Skeletal muscle tissue (tissue), 4 donors: ENCODE data around the gene MST1R. TPM values are rescaled to one million over a fixed set of nuclear protein-coding genes. Genes with fewer than 3 reads are reported as not detected.

Source experiments
- H3K27ac ChIP-seq: one replicate; pipeline ENCODE4 v1.7.0; 2013; ENCODE audit warnings: mild to moderate bottlenecking, low read depth, low read length, inconsistent platforms
- H3K27me3 ChIP-seq, 3 donors: one replicate each; pipeline ENCODE4 v1.7.0; 2013; ENCODE audit warnings: low read length in 3 of 3; ENCODE audit not compliant: control insufficient read depth in 3 of 3, insufficient read depth in 3 of 3
- H3K36me3 ChIP-seq, 3 donors: one replicate each; pipeline ENCODE4 v1.7.0; 2013; ENCODE audit warnings: low read length in 3 of 3; ENCODE audit not compliant: control insufficient read depth in 3 of 3, insufficient read depth in 3 of 3
- H3K4me1 ChIP-seq, 3 donors: one replicate each; pipeline ENCODE4 v1.7.0; 2013; ENCODE audit warnings: low read length in 3 of 3, mild to moderate bottlenecking in 3 of 3; ENCODE audit not compliant: control insufficient read depth in 3 of 3, insufficient read depth in 3 of 3
- H3K4me3 ChIP-seq, 3 donors: one replicate each; pipeline ENCODE4 v1.7.0; 2013; ENCODE audit warnings: low read length in 3 of 3
- H3K9ac ChIP-seq, 3 donors: one replicate each; pipeline ENCODE4 v1.7.0; 2013; ENCODE audit warnings: low read length in 3 of 3, mild to moderate bottlenecking in 3 of 3, moderate library complexity in 2 of 3, low read depth in 1 of 3
- H3K9me3 ChIP-seq, 3 donors: one replicate each; pipeline ENCODE4 v1.7.0; 2013; ENCODE audit warnings: low read length in 3 of 3; ENCODE audit not compliant: control insufficient read depth in 3 of 3
- total RNA-seq: library from RNA; depleted of rRNA; stranded (reverse); fragments of >200 nt; gene quantifications from one replicate; pipeline ENCODE4 v1.2.3, GENCODE V29; 2014
- donor health status: Osteomylitis.

MST1R gene
- total RNA-seq, 1 donor from 2014 or later = 2.6 TPM

DNA sequence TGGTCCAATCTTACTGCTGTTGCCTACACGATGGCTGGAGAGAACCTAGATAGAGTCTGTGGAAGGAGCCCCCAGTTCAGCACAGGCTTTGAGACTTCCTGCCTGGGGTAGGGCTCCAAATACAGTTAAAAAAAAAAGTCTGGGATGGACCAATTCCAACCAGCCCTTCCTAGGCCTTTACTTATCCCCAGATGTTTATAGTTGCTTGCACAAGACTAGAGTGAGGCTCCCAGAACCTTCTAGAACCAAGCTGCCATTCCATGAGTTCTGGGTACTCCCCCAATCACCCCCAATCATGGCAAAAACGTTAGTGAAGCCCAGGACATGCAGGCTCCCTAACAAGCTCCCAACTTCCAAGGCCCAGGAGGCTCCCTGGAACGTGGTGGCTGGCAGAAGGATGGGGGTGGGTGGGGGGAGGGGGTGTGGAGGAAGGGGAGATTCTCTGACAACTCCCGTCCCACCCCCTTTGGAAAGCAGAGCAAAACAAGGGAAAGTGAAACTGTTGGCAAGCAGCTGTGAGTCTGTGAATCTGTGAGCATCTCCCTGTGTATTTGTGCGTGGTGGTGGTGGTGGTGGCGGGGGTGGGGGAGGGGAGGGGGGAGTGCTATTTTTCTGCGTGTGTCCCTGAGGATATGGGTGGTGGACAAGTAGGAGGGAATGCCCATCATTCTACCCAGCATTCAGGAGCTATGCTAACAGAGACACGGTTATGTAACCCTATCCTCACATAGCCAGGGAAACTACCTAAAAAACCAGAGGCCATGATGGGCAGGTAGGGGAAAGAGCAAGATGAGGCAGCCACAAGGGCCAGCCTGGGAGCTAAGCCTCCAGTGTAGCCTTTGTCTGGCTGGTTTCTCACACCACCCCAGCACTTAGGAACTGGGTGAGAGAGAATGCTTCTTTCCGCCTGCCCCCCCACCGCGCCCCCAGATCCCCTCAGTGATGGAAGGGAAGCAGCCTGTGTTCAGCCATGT is 2.0 kb downstream of the MST1R start:
- Histone ChIP-seq H3K9me3 (no peaks in the 10 kb centered on the region), H3K27me3 (no peaks in the 10 kb centered on the region), H3K36me3 (no peaks in the 10 kb centered on the region), H3K4me3 (no peak overlapping the region), H3K4me1 (peaks cover 19 to 32% (median 22%) of the 10 kb centered on the region in 3 donors), H3K27ac (peak overlapping the region; percentile 58), H3K9ac (no peak overlapping the region)

DNA sequence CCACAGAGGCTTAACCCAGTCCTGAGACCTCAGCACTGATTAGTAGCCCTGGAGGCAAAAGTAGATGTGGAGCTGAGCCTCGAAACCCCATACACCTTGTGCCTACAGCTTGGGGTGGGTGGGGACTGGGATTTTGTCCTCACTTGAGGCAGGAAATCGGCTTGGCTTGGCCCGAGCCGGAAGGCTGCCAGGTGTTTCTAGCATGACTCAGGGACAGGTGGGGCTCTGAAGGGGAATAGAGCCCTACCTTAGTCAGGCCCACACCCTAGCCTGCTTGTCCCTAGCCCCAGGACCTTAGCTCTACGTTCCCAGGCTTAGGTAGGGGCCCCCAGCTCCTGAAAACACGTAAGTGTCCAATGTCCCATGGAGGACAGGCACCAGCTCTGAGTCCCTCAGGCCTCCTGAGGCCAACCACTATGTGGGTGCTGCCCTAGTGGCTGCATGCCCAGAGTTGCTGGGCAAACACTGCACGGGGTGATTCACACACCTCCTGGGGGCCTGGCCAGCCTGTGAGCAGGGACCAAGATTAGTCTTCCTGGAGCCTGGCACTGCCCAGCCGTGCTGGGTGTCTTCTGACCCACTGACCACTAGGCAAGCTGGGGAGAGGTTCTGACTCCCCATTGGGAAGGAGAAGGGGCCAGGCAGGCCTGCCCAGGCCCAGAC is 3.1 kb downstream of the MST1R start:
- Histone ChIP-seq H3K27me3 (no peaks in the 10 kb centered on the region), H3K9ac (peak overlapping the region in 1 of 3 donors; percentile 16), H3K36me3 (no peaks in the 10 kb centered on the region), H3K4me1 (peaks cover 13 to 22% (median 14%) of the 10 kb centered on the region in 3 donors), H3K27ac (peak overlapping the region; percentile 58), H3K9me3 (no peaks in the 10 kb centered on the region), H3K4me3 (no peak overlapping the region)

DNA sequence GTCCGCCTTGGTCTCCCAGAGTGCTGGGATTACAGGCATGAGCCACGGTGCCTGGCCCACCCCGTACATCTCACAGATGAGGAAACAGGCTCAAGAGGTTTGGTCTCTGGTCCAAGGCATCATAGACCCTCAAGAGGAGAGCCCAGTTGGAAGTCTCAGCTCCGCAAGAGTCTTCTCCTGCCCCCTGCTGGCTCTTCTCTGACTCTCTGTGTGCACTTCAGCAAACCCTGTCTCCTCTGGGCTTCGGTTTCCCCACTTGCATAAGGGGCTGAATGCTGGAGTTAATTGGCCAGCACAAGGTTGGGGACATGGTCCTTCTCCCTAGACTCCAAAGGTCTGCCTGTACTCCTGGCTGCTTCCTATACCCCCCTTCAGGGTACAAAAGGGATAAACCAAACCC is 3.9 kb downstream of the MST1R start:
- H3K27ac ChIP-seq = no peak overlapping the region
- no peak overlapping the region for H3K9ac ChIP-seq
- H3K9me3 ChIP-seq = no peaks in the 10 kb centered on the region
- peaks cover 13 to 19% (median 13%) of the 10 kb centered on the region in 3 donors for H3K4me1 ChIP-seq
- H3K27me3 ChIP-seq = no peaks in the 10 kb centered on the region
- peaks cover 0 to 2% (median 0%) of the 10 kb centered on the region in 3 donors for H3K36me3 ChIP-seq
- H3K4me3 ChIP-seq = no peak overlapping the region

GRCh38 chr3:49898991-49899390 is 4.7 kb downstream of the MST1R start:
- Histone ChIP-seq H3K9ac (no peak overlapping the region), H3K27me3 (no peaks in the 10 kb centered on the region), H3K9me3 (no peaks in the 10 kb centered on the region), H3K27ac (no peak overlapping the region), H3K4me1 (peaks cover 12 to 17% (median 13%) of the 10 kb centered on the region in 3 donors), H3K4me3 (no peak overlapping the region), H3K36me3 (peaks cover 0 to 2% (median 0%) of the 10 kb centered on the region in 3 donors)

DNA sequence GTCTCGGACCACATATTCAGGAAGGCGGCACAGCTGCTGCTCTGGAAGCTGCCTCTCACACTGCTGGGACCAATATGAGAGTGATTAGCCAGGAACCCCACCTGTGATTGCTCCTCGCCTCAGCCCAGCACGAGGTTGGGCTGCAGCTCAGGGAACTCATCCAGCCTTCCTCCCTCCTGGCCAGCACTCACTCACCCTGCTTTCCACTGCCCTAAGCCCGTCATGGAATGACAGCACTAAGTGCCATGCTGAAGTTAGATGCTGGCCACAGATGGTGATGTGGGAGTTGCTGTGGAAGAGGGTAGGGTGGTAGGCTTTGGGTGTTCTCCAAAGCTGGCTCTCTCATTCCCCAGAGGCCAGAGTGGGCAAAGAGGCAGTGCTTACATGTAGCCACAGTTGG is 7.3 kb downstream of the MST1R start:
- H3K27me3 ChIP-seq = no peaks in the 10 kb centered on the region
- H3K9me3 ChIP-seq = no peaks in the 10 kb centered on the region
- no peak overlapping the region for H3K27ac ChIP-seq
- no peak overlapping the region for H3K4me3 ChIP-seq
- H3K36me3 ChIP-seq = peaks cover 0 to 2% (median 0%) of the 10 kb centered on the region in 3 donors
- no peak overlapping the region for H3K9ac ChIP-seq
- H3K4me1 ChIP-seq = peaks cover 8 to 9% (median 8%) of the 10 kb centered on the region in 3 donors

DNA sequence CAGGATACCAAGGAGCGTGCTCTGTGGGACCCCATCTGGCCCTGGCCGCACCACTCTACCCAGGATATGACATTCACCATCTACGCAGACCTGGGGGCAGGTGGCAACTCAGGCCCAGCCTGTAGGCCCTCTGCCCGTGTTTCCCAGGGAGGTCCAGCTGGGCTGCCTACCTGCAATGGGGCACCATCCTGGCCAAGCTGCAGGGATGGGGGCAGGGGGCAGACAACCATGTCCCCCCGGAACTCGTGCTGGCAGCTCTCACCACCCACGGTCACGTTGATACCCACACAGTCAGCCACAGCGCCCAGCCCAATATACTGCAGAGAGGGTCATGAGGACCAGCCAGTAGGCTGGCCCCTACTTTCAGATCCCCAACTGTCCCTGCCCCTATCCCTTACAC is 7.9 kb downstream of the MST1R start:
- Histone ChIP-seq H3K9ac (no peak overlapping the region), H3K4me1 (peaks cover 3% of the 10 kb centered on the region in 3 donors), H3K4me3 (no peak overlapping the region), H3K36me3 (peaks cover 0 to 2% (median 0%) of the 10 kb centered on the region in 3 donors), H3K27ac (no peak overlapping the region), H3K9me3 (no peaks in the 10 kb centered on the region), H3K27me3 (no peaks in the 10 kb centered on the region)

DNA sequence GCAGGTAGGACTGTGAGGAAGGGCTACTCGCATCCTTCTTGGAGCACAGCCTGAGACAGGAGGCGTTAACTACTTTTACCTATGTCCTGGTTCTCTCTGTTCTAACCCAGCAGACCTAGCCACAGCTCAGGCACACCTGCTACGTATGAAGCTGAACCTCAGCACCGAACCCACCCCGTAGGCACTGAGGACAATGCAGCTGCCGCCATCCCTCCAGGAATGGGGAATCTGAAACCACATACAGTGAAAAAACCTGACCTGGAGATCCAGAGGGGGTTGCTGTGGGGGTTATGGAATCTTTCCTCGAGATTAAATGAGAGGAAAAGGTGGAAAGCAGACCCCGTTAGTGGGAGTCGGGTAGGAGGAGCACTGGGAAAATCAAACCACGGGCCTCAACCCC is 14.4 kb downstream of the MST1R start:
- no peaks in the 10 kb centered on the region for H3K27me3 ChIP-seq
- H3K9me3 ChIP-seq = no peaks in the 10 kb centered on the region

DNA sequence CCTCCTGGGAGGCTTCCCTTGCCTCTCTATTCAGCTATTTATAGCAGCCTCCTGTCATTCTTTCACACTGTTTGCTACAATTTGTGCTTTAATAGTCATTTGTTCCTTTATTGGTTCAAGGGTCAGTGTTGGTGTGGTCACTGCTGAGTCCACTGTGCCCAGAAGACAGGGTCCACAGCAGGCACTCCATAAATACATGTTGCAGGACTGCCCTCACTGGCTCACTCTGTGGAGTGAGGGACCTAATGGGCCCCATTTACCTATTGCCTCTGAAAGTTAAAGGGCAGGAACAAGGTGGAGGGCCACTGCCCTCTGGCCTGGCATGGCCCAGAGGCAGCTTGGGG is 16.8 kb downstream of the MST1R start:
- Histone ChIP-seq H3K9ac (no peak overlapping the region), H3K9me3 (no peaks in the 10 kb centered on the region), H3K4me3 (no peak overlapping the region), H3K4me1 (peaks cover 8 to 10% (median 10%) of the 10 kb centered on the region in 3 donors), H3K36me3 (no peaks in the 10 kb centered on the region), H3K27ac (no peak overlapping the region), H3K27me3 (no peaks in the 10 kb centered on the region)

More for the DNA sequence above, 14.4 kb downstream of the MST1R start:
- no peaks in the 10 kb centered on the region for H3K4me1 ChIP-seq
- no peak overlapping the region for H3K4me3 ChIP-seq
- no peak overlapping the region for H3K9ac ChIP-seq
- H3K27ac ChIP-seq = no peak overlapping the region
- no peaks in the 10 kb centered on the region for H3K36me3 ChIP-seq

- Histone ChIP-seq H3K9me3 (no peaks in the 10 kb centered on the region), H3K4me3 (no peak overlapping the region), H3K27ac (no peak overlapping the region), H3K36me3 (no peaks in the 10 kb centered on the region), H3K27me3 (no peaks in the 10 kb centered on the region), H3K9ac (no peak overlapping the region), H3K4me1 (peaks cover 18 to 27% (median 27%) of the 10 kb centered on the region in 3 donors)
Observed at GRCh38 chr3:49883998-49884397, 19.7 kb downstream of the MST1R start.

DNA sequence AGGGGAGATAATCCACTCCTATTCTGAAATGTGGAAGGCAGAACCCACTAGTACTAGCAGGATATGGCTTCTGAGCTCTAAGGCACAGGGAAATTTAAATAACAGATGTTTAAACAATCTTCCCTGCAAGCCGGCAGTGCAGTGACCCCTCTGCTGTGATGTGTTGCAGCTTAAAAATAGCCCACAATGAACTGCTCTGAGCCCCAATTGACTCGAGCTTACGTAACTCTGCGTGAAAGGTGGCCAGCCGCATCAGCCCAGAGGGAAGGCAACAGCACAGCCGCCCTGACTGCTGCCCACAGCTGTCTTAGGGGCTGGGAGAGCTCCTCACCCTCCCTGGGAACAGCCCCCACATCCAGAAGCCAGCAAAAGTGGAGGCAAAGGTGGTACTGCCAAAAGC is 21.5 kb downstream of the MST1R start:
- H3K4me1 ChIP-seq = peaks cover 18 to 27% (median 27%) of the 10 kb centered on the region in 3 donors
- peak overlapping the region in 1 of 3 donors; percentile 35 for H3K4me3 ChIP-seq
- H3K27ac ChIP-seq = peak overlapping the region; percentile 28
- H3K36me3 ChIP-seq = no peaks in the 10 kb centered on the region
- peak overlapping the region in 2 of 3 donors; percentile 12 to 50 for H3K9ac ChIP-seq
- no peaks in the 10 kb centered on the region for H3K27me3 ChIP-seq
- no peaks in the 10 kb centered on the region for H3K9me3 ChIP-seq
